HCEC 1CT (cell line): Measurements from ENCODE around the gene PER2.

Experiments used
- DNase-seq: peaks from one replicate; pipeline ENCODE4 v3.0.0-alpha.2; 2017

Gene PER2

DNA sequence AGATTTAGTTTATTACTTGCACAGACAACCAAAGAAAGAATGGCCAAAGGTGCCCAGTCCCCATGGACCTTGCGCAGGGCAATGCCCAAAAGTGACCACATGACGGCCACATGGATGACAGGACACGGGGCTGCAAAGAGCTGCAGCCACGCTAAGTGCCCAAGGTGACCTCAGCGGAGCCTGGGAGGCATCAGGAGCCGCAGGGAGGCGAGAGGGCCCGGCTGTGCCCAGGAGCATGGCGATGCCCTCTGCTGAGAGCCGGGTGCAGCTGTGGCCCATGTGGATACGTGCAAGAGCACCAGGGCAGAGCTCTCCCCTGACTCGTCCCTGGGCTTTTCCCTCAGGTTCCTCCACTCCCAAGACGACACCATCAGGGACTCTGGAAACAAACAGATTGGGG is 63.3 kb downstream of the PER2 start:
- no peak for DNase-seq

DNA sequence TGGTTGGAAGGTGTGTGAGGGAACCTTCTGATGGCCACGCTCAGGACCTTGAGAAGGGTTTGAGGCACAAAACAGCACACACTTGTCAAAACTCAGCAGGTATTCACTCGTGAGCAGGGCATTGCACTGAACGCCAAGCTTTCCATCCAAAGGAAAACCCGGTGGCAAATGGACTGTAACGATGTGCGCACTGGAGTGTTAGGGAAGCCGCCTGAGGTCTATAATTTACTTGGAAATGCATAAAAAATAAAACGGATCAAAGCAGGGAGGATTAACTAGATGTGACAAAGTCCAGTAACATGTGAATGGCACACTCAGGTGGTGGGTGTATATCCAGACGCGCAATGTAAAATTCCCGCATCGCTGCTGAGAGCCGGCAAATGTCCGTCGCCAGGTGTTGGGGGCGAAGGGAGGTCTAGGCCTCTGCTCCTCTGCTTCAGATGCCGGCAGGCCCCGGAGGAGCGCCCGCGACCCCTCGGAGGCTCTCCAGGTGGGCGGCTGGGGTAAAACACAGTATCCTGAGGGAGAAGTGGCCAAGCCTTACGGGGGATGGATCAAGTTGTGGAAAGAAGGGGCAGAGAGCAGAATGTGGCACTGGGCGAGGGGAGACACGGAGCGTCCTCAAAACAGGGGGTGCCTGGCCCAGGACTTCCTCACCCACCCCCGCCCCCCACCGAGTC is 63.9 kb downstream of the PER2 start:
- no peak for DNase-seq

DNA sequence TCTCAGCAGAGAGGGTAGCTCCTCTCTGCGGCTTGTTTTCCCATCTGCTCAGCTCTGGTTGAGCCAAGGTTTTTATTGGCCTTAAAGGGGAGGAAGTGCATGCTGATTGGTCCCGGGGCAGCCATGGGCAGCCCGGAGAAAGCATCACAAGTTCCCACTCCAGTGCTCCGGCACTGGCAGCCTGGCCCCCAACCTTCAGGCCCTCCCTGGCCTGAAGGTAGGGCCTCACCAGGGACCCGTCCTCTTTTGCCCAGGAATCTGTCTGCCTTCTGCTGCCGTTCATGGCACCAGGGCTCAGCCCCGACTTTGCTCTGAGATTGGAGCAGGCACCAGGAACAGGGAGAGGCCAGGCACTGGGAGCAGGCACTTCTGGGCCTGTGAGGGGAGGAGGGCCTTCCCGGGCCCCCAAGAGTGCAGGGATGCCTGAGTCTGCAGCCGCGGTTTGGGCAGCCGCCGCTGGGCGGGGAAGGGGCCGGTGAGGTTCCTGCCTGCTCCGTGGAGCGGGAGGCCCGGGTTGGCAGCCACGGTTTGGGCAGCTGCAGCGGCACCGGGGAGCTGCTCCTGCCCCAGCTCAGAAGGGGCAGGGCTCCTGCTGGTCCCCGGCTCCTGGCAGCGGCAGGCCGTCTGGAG is 67.4 kb downstream of the PER2 start:
- DNase-seq = no peak

DNA sequence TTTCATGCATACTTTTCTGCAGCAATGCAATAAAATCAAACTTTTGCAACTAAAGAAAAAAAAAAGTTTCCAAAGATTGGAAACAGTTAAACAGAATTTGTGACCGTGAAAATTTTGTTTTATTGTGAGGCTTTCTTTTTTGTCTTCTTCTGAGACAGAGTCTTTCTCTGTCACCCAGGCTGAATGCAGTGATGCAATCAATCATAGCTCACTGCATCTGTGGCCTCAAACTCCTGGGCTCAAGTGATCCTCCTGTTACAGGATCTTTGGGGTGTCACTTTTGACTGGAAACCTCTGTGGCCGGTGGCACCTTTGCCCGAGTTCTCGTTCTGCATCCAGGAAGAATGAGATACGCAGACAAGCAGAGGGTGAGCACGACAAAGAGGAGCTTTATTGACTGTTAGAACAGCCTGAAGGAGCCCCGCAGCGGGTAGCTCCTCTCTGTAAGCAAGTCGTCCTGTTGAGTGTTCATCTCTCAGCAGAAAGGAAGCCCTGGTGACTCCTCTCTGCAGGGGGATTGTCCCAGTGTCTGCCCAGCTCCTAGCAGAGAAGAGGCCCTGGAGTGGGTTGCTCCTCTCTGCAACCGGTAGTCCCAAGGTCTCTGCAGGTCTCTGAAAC is 68.0 kb downstream of the PER2 start:
- no peak for DNase-seq

DNA sequence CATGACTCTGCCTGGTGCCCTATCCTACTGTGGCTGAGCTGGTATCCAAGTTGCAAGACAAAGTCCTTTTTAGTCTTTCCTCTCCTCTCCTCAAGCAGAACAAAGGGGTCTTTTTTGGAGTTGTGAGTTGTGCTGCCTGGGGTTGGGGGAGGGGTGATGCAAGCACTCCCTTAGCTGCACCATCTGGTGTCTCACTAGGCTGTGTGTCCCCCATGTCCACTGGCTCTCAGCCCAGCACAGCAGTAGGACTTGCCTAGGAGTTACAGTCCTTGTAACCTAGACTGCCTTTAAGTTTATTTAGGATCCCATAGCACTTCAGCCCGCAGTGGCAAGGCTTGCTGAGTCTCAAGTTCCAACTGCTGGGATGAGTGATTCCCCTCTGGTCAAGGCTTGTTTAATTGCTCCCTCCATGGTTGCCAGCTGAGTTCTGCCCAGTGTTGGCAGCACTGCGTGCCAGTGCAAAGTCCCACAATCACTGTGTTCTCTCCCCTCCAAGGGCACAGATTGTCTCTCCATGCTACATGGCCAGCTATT is 71.7 kb downstream of the PER2 start:
- no peak for DNase-seq

DNA sequence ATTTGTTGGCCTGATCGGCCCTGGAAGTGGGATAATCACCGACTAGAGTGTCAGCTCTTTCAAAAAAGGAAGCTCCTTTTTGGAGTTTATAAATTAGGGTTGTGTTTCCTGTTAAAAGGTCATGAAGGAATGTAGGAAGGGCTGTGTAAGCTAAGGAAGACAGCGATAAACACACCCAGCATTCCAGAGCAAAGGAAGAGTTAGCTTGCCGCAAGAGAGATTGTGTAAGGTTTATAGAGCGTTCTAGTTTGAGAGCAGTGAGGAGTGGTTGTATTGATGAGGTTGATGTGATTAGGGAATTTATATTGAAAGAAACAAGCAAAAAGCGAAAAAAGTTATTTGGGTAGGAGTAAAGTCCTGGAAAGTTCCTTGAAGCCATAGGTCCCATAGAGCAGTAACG is 81.4 kb downstream of the PER2 start:
- no peak for DNase-seq

DNA sequence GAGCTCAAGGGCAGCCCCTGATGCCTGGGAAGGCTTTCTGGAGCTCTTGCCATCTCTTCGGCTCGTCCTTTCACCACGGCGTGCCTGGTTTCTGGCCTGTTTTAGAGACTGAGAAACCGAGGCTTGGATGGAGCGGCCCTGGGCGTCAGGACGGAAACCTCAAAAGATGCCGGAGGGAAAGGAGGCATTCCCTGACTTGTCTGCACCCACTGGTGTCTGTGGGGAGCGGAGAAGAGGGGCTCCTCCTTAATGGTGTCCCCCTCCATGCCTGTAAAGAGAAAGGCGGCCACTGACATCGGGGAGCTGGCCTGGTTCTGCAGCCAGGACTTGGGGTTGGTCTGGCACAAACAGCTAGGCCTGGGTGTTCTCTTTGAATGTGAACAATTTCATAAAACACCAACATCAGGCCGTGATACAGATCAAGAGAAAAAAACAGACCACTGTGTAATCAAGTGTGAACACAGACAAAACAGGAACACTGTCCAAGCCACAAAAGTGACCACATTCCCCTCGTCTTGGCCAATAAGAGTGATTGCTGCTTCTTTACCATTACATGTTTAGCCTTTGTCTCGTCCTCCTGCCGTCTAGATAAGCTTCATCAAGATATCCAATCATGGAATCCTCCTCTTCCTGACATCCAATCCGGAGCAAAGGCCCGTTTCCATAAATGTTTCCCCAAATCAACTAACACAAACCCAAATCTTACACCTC is 84.3 kb downstream of the PER2 start:
- DNase-seq = no peak

DNA sequence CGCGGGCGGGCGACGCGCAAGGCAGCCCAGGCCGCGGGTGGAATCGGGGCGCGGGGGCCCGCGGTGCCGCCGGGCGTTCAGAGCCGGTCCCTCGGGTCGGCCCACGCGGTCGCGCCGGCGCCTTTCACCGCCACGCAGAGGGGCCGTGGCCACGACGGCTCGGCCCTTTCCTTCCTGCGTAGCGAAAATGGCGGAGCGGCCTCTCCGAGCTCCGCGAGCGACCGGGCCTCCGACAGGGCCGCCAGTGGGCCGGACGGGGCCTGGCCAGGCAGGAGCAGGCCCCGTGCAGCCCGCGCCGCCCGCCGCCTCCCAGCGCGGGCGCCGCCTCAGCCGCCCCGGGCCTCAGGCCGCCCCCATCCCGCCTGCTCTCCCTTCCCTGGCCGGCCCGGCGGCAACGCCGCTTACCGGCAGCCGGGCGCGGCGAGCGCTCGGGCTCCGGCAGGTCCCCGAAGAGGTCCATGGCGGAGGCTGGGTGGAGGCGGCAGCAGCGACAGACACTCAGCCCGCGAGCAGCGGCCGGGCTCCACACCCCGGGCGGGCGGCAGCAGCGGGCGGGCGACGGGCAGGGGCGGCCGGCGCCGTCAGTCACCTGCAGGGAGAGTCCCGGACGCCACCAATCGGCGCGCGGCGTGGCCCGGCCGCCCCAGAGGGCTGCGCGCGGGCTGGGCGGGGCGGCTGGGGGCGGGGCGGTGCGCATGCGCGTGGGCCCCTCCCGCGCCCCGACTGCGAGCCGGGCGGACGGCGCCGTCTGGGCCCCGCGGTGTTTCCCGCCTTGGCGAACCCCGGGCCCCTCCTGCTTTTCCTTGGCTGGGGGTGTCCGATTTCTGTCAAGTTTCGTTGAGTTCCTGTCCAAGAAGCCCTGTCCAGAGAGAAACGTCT is 85.1 kb downstream of the PER2 start, which contains the start of gene ILKAP:
TSS of gene ILKAP (minus strand) at position 602 of the 879 bp plus-strand sequence. CDS start at position 460, 142 bp downstream.
- DNase-seq = peak; percentile 80

DNA sequence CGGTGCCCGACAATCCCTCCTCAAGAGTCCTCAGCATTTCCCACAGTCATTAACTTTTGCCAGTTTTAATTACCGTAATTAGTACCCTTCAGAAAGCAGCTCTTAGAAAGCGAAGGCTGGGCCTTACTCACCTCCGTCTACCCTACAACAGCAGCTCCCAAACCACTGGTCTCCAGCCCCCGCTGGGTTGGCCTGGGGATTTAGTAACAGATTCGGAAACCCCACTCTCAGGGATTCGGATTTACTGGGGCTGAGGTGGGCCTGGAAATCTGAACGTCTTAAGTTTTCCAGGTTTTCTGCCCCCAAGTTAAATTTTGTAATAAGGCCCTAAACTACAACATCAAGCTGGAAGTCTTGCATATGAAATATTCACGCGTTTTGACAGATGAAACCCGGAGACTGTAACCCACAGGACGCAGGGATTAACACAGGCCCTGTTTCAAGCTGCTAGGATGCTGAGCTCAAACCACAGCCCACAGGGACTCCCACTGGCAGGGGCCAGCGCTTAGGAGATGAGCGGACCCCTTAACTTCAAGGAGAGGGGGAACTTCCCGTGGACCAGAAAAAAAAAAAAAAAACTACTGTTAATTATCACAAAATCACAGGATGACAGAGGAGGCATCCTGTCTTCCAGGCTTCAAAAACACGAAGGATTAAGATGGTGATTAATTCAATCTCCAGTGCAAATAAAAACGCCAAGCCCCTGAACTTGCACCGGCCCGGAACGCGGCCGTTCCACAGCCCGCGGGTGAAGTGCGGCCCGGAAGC is 85.9 kb downstream of the PER2 start:
- DNase-seq = no peak
